ENCODE results near the gene IBTK.

The IBTK gene

GRCh38 chr6:82237013-82237412, 10.5 kb downstream of the IBTK start:
- no peak for TF ChIP-seq CTCF (IDR thresholded peaks at IDR 0.05; ENCODE audit: control insufficient read depth, insufficient read depth, low read depth, low read length, missing control alignments)
- DNase-seq (ENCODE audit: low read depth): no peak
- no peak overlapping the region for H3K4me3 ChIP-seq (ENCODE audit: control insufficient read depth, low read depth, low read length)

GRCh38 chr6:82227770-82228169, 19.8 kb downstream of the IBTK start:
- no peak for DNase-seq (ENCODE audit: low read depth)
- no peak for TF ChIP-seq CTCF (IDR thresholded peaks at IDR 0.05; ENCODE audit: control insufficient read depth, insufficient read depth, low read depth, low read length, missing control alignments)
- H3K4me3 ChIP-seq (ENCODE audit: control insufficient read depth, low read depth, low read length): no peak overlapping the region

GRCh38 chr6:82220167-82220566, 27.4 kb downstream of the IBTK start:
- DNase-seq (ENCODE audit: low read depth): no peak
- no peak overlapping the region for H3K4me3 ChIP-seq (ENCODE audit: control insufficient read depth, low read depth, low read length)
- no peak for TF ChIP-seq CTCF (IDR thresholded peaks at IDR 0.05; ENCODE audit: control insufficient read depth, insufficient read depth, low read depth, low read length, missing control alignments)

GRCh38 chr6:82217018-82217586, 30.4 kb downstream of the IBTK start:
- DNase-seq (ENCODE audit: low read depth): no peak
- no peak overlapping the region for H3K4me3 ChIP-seq (ENCODE audit: control insufficient read depth, low read depth, low read length)
- no peak for TF ChIP-seq CTCF (IDR thresholded peaks at IDR 0.05; ENCODE audit: control insufficient read depth, insufficient read depth, low read depth, low read length, missing control alignments)

GRCh38 chr6:82216549-82216948, 31.0 kb downstream of the IBTK start:
- DNase-seq (ENCODE audit: low read depth): no peak
- no peak for TF ChIP-seq CTCF (IDR thresholded peaks at IDR 0.05; ENCODE audit: control insufficient read depth, insufficient read depth, low read depth, low read length, missing control alignments)
- no peak overlapping the region for H3K4me3 ChIP-seq (ENCODE audit: control insufficient read depth, low read depth, low read length)

- no peak overlapping the region for H3K4me3 ChIP-seq (ENCODE audit: control insufficient read depth, low read depth, low read length)
These were observed 36.2 kb downstream of the IBTK start for GRCh38 chr6:82211326-82211725.

More at GRCh38 chr6:82211326-82211725, 36.2 kb downstream of the IBTK start:
- no peak for DNase-seq (ENCODE audit: low read depth)
- no peak for TF ChIP-seq CTCF (IDR thresholded peaks at IDR 0.05; ENCODE audit: control insufficient read depth, insufficient read depth, low read depth, low read length, missing control alignments)

Measured in AG09309 (cell line).